Esophagus squamous epithelium (tissue), 4 donors: ENCODE results near the gene CACNA1F.

Source experiments
- CTCF ChIP-seq, 6 experiments: fragments of 450-650 bp in 4 of 6; fragments of 200-600 bp in 2 of 6; sonication (generic) in 2 of 6; IDR thresholded peaks; one replicate each; pipeline ENCODE4 v1.5.1; 2016 to 2019; ENCODE audit warnings: antibody characterized with exemption in 6 of 6, mild to moderate bottlenecking in 4 of 6, moderate library complexity in 4 of 6
- POLR2A ChIP-seq, 4 donors: fragments of 450-650 bp; IDR thresholded peaks; one replicate each; pipeline ENCODE4 v1.6.1; 2017; ENCODE audit warnings: antibody characterized with exemption in 4 of 4, mild to moderate bottlenecking in 4 of 4, moderate library complexity in 3 of 4

DNA sequence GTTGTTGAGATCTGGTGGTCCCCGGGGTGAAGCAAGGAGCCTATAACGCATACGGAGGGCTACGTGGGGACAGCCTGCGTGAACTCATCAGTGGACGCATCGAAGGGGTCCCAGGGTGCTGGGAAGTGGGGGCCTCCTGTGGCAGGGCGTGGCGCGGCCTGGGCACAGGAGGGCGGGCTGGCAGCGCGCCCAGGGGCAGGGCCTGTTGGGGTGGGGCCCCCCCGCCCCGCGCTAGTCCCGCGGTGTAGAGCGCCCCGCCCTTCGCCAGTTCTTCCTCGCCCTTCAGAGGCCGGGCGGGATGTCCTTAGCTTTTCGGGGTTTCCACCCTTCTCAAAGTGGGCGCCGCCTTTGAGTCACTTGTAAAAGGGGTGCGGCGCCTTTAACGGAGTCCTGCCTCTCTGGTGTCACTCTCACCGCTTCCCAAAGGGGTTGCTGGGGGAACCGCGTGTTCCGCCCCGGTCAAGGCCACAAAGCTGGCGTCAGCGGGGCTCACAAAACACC, 60.8 kb downstream of the CACNA1F start:
- no peak for TF ChIP-seq CTCF (IDR thresholded peaks at IDR 0.05)
- peak in 1 of 4 donors; percentile 29 for TF ChIP-seq POLR2A (IDR thresholded peaks at IDR 0.05)
